ENCODE measurements around the gene PCDHGB6. TPM values are rescaled to one million over a fixed set of nuclear protein-coding genes. Genes with fewer than 3 reads are reported as not detected.

Gene PCDHGB6
- total RNA-seq, 1 experiment from 2014 or later, result not detected

- no peak within 1 kb of the TSS for H3K27ac ChIP-seq
- H3K27me3 ChIP-seq (ENCODE audit: insufficient read depth, low read depth), result peaks cover 48% of the 10 kb centered on the region
- H3F3A ChIP-seq (ENCODE audit: insufficient read depth, low read depth), result no peaks in the 10 kb centered on the region
- POLR2A ChIA-PET (ENCODE audit: unreplicated experiment), result no interaction called here
- peaks cover 5% of the 10 kb centered on the region; the same call in 1 of the 2 replicates for H3K9me3 ChIP-seq (ENCODE audit: insufficient read depth, low read depth)
- peak in 1 of 2 experiments; percentile 14 for DNase-seq
- TF ChIP-seq EZH2 (IDR thresholded peaks at IDR 0.05; ENCODE audit: low read depth), result no peak
- peak; percentile 29; the same call in 1 of the 2 replicates for TF ChIP-seq CTCF (conservative IDR thresholded peaks at IDR 0.05)
- no peaks in the 10 kb centered on the region for H3K36me3 ChIP-seq (ENCODE audit: low read depth)
- no peaks in the 10 kb centered on the region for H3K4me1 ChIP-seq (replicated peaks; ENCODE audit: insufficient read depth)
- CTCF ChIA-PET, result interaction anchor here (0.6 to 1.3 kb wide), 7 partner anchors 22 to 222 kb away, joined by 3 to 5 read pairs (median 3); partner anchors contain the start of genes PCDHGA1 and PCDHGA10
- intact Hi-C loops (cut with micrococcal nuclease; ENCODE audit: unreplicated experiment), result no loop called here
- H3K4me2 ChIP-seq, result peak within 1 kb of the TSS; percentile 26; the same call in 1 of the 2 replicates
- no peaks in the 10 kb centered on the region for H3K9me2 ChIP-seq (ENCODE audit: insufficient read depth)
- peak within 1 kb of the TSS; percentile 69; the same call in 1 of the 2 replicates for H2AFZ ChIP-seq
- no TSS peak for BruUV-seq (replicated peaks)
- no peaks in the 10 kb centered on the region for H4K20me1 ChIP-seq (ENCODE audit: insufficient read depth)
- no peak within 1 kb of the TSS for H3K4me3 ChIP-seq
- H3K79me2 ChIP-seq (ENCODE audit: low read depth), result no peaks in the 10 kb centered on the region
Measured at GRCh38 chr5:141369994-141370848, 37.6 kb upstream of the PCDHGB6 start, which contains the start of gene PCDHGB3. Gene PCDHGB3, plus strand, starts transcription at chr5:141370242. Its CDS starts 153 bp downstream, at chr5:141370395.

GRCh38 chr5:141371572-141372475 lies 36.0 kb upstream of the PCDHGB6 start:
- Histone ChIP-seq H3K4me1 (replicated peaks; ENCODE audit: insufficient read depth) (no peaks in the 10 kb centered on the region), H3F3A (ENCODE audit: insufficient read depth, low read depth) (no peaks in the 10 kb centered on the region), H2AFZ (no peak overlapping the region), H3K4me3 (no peak overlapping the region), H3K36me3 (ENCODE audit: low read depth) (no peaks in the 10 kb centered on the region), H3K9me2 (ENCODE audit: insufficient read depth) (no peaks in the 10 kb centered on the region), H3K4me2 (no peak overlapping the region), H4K20me1 (ENCODE audit: insufficient read depth) (no peaks in the 10 kb centered on the region), H3K79me2 (ENCODE audit: low read depth) (no peaks in the 10 kb centered on the region), H3K27ac (no peak overlapping the region), H3K9me3 (ENCODE audit: insufficient read depth, low read depth) (peaks cover 5% of the 10 kb centered on the region; the same call in 1 of the 2 replicates), H3K27me3 (ENCODE audit: insufficient read depth, low read depth) (peaks cover 36% of the 10 kb centered on the region; the same call in 1 of the 2 replicates)
- TF ChIP-seq EZH2 (IDR thresholded peaks at IDR 0.05; ENCODE audit: low read depth), result no peak
- TF ChIP-seq CTCF (conservative IDR thresholded peaks at IDR 0.05), result no peak
- POLR2A ChIA-PET (ENCODE audit: unreplicated experiment), result no interaction called here
- intact Hi-C loops (cut with micrococcal nuclease; ENCODE audit: unreplicated experiment), result no loop called here
- DNase-seq, result no peak
- CTCF ChIA-PET, result interaction anchor here (0.9 kb wide), 1 partner anchor 277 kb away, joined by 3 read pairs; the partner anchor contains the start of gene PCDHB2
- BruUV-seq (replicated peaks), result no TSS peak

Measured in PC-9 (cell line).